HG02642 (cell line): ENCODE measurements around the gene KAT7.
"Not testable (repeated sequence)": the region's sequence is repeated elsewhere in the genome, so short reads cannot be mapped to it uniquely, and the experiment has no call there.

Source experiments
- ATAC-seq: cut with Tn5 transposase; IDR thresholded peaks from one replicate; pipeline ENCODE4 v1.9.1; 2021; ENCODE audit warnings: mild to moderate bottlenecking; ENCODE audit not compliant: unreplicated experiment, poor library complexity

KAT7 gene

GRCh38 chr17:49788478-49789242, at the start of gene KAT7:
Gene KAT7 (plus strand): TSS chr17:49788681. CDS start chr17:49788835, 154 bp downstream.
- ATAC-seq = peak; percentile 92

- ATAC-seq = peak; percentile 62
These were observed 48.7 kb upstream of the KAT7 start for GRCh38 chr17:49739641-49740271.

DNA sequence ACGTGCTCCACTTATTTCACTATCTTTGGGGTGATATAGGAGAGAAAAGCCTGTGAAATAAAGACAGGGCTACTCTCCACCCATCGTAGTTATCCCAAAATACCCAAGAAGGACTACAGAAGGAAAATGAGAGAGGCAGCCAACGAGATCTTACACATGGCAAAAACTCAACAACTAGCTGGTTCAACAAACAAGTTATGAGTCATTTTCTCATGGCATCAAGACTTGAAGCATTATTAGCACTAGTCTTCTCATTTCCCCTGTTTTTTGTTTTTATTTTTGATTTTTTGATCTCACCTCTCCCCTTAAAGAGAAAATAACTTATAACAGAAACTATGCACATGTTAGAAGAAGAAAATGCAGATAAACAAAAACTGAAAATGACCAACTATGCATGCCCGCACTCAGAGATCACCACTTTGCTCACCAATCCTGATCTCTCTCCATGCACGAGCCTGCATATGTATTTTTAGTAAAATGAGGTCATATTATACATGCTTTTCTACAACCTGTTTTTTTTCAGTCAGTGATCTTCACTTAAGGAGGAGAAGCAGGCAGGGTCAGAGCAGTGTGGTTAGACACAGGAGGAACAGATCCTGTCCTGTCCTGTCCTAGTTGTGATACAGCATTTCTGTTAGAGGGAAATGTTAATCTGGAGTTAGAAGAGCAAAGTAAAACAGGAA, 47.3 kb upstream of the KAT7 start:
- no peak for ATAC-seq

- no peak for ATAC-seq
These were observed 46.8 kb upstream of the KAT7 start for GRCh38 chr17:49741692-49742076.

DNA sequence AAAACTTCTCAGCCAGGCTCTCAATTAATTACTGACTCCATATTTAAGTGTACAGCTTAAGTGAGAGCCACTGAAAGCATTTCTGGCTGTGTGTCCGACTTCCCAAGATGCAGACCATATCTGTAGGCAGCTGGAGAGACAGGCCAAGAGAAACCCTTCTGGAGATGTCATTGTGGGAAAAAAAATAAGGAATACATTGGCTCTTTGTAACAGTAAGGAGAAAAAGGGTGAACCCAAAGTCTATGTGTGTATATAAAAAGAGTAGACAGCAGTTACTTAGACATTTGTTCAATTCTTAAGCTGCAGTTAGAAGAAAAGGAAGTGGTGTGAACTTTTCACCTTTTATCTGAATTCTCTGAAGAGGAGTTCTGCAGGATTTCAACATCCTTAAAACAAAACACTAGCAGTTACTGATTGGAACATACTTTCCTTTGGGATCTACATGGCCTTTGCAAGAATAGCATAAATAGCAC, 46.3 kb upstream of the KAT7 start:
- no peak for ATAC-seq

DNA sequence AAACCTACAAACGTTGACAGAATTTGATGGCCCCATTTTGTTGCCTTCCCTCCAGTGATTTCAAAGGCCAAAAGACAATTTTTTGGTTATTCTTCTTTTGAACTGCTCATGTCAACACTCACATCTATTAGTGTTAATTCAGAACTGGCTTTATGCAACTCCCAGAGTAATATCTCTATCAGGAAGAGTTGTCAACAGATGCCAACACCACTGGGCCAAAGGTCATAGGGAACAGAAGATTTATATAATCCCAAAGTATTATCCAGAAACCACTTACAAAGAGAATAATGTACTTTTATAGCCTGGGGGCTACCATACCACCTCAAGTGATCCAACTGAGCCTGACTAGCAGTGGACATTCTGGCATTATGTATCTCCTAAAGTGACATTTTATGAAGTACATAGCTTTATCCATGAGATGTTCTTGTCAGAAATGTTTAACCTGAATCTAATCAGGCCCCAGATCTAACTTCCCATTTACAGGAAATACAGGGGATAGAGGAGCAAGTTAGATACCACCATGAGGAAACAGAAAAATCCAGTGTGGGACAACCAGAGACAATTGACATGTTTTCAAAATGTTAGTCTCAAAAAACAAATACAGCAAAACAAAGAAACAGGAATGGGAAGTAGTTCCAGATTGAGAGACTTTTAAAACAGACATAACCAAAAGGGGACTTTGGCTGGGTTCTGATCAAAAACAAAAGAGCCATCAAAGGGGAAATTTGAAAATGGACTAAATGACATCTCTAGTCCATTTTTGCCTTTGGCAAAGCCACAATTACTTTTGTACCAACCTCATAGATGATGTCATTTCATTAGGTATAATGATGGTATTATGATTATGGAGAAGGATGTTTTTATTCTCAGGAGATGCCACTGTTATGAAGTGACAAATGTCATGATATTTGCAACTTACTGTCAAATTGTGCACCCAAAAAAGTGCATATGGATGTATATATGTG, 43.0 kb upstream of the KAT7 start:
- ATAC-seq = no peak

GRCh38 chr17:49746791-49747490, 41.5 kb upstream of the KAT7 start:
- ATAC-seq = peak; percentile 69

- no peak for ATAC-seq
These were observed 40.8 kb upstream of the KAT7 start for GRCh38 chr17:49747632-49748031.

- no peak for ATAC-seq
These were observed 40.3 kb upstream of the KAT7 start for GRCh38 chr17:49748223-49748622.

DNA sequence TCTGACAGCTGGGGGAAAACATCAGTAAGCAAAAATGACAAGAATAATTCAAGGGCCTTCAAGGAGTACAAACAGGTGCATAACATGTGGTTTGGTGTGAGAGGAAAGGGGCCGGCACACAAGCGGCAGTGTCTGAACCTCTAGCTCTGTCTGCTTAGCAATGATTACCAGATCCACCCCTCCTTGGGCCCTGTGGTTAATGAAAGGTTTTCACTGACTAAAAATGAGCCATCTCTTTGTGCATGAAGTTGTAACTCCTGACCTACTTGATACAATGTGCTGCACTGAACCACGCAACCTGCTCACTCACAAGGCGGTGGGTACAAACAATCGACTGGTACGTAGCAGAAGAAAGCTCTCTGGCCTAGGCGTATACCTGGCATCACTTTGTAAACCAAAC, 39.7 kb upstream of the KAT7 start:
- peak; percentile 73 for ATAC-seq

GRCh38 chr17:49749730-49750129, 38.8 kb upstream of the KAT7 start:
- ATAC-seq = no peak

- no peak for ATAC-seq
These were observed 36.0 kb upstream of the KAT7 start for GRCh38 chr17:49752508-49752907.

DNA sequence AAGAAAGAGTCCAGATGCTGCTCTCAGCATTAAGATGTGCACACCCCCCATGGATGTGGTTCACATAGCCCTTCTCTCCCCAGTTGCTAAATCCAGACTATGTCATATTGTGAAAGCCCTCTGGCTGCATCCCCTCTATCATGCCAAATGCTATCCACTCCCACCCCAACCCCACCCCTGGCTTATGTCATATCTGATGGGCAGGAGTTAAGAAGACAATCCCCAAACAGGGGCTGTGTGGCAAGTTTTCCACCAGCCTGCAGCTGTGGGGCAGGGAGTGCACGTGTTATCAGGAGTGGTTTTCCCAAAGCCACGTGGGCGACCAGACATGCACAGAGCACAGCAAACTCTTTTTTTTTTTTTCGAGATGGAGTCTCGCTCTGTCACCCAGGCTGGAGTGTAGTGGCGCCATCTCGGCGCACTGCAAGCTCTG, 34.5 kb upstream of the KAT7 start:
- ATAC-seq = no peak

DNA sequence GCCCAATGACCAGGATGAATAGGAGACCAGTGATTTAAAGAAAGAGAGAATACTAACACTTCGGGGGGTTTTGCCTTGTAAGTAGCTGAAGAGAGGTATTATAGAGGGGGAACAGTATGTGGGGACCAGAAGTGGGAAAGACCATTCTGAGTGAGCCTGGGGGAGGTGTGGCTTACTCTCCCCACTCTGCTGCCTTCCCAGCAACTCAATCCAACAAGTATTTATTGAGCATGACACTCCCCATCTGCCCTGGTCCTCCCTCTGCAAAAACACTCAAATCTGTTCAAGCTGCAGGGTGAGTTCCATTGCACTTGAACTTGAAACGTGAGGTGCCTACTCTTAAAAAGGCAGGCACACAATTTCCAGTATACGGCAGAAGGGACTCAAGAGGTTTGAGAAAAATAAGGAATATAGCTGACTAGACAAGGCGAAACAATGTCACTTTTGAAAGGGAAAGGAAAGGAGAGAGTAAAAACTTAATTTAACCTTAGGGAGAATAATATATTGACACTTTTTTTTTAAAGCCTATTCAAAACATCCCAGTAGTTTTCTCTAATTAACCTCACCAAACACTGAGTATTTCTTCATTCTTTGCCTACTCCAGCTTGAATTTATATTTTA, 32.7 kb upstream of the KAT7 start:
- ATAC-seq = no peak

DNA sequence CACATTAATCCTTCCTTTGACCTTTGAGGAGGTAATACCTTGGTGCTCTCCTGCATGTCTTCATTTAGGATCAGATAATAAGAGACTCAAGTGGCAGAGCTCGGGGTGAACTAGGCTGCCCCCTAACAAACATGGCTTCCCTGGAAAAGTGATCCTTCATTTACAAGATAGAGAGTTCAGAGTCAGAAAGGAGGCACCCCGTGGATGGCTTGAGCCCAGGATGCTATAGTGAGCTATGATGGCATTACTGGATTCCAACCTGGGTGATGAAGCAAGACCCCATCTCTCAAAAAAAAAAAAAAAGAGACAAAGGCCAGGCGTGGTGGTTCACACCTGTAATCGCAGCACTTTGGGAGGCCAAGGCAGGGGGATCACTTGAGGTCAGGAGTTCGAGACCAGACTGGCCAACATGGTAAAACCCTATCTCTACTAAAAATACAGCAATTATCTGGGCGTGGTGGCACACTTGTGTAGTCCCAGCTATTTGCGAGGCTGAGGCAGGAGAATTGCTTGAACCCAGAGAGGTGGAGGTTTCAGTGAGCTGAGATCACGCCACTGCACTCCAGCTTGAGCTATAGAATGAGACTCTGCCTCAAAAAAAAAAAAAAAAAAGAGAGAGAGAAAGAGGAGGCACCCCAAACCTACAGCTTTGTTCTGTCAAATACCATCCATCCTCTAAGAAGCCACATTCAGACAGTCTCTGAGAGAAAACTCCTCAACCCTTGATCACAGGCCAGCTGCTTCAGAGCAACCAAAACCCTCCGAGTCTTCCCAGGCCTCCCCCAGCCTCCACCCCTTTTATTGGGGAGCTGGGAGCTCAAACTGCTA, 31.9 kb upstream of the KAT7 start:
- ATAC-seq = no peak

DNA sequence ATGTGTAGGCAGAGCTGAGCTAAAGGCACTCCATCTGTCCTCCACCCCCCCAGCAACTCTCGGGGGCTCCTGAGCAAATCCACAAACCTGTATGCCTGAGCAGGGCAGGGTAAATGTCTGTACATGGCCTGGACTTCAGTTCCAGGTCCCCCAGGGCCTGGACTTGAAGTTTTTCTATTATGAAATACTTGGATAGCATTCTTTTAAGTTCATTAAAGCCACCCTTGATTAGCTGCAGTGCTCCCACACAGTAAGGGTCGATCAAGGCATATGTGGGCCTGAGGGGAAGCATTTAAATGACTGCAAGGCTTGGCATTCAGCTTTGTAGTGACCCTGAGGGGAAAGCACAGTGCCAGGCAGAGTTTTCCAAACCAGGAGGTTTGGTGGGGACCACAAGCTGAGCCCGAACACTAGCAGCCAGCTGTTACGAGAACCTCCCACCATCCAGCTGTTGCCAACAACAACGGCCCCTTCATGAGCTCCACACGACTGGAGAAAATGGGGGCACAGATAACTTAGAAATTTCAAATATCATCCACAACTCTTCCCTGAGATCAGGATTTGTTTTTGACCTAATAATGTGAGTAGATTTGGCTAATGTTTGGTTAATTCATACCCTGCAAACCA, 31.2 kb upstream of the KAT7 start:
- ATAC-seq = no peak

DNA sequence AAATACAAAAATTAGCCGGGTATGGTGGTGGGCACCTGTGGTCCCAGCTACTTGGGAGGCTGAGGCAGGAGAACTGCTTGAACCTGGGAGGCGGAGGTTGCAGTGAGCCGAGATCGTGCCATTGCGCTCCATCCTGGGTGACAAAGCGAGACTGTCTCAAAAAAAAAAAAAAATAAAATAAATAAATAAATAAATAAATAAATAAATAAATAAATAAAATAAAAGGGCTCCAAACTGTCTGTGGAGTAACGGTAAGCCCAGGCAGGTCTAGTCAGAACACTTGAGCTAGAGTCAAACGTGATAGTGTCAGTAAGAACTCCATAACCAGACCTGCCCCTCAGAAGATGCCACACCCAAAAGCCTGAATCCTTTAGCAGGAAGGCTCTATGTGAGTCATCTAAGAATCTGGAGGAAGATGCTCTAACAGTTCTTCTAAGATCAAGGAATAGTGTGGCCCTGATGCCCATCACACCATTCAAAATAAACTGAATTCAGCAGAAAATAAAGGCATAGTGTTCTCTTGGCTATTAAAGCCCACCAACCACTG, 29.9 kb upstream of the KAT7 start:
- not testable (repeated sequence) for ATAC-seq

DNA sequence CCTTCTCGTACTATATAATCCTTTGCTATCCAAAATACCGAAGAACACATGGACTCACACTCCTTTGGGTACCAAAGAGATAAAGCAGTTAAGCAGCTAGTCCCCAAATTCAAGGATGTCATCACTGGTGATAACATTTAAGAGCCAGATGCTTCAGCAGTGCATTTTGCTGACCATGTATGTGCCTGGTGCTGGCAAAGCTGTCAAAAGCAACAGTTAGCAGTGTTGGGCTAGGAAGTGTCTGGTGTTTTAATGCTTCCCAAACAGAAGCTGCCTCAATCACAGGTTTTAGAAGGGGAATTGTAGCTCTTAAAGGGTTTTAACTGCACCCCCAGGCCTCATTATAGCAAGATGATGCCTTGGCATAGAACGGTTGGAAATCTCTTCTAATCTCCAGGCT, 29.3 kb upstream of the KAT7 start:
- ATAC-seq = no peak
